C4-2B (cell line): Measurements from ENCODE around the gene CENPE.

Source experiments
- ZFX ChIP-seq: fragments of 450-650 bp; IDR thresholded peaks from 2 replicates; pipeline ENCODE4 v1.6.1; 2017
- TF ChIP-seq, protein P1 (sequence below): fragments of 450-650 bp; conservative IDR thresholded peaks from 2 replicates; pipeline ENCODE4 v1.5.1; 2017; ENCODE audit warnings: mild to moderate bottlenecking

DNA sequence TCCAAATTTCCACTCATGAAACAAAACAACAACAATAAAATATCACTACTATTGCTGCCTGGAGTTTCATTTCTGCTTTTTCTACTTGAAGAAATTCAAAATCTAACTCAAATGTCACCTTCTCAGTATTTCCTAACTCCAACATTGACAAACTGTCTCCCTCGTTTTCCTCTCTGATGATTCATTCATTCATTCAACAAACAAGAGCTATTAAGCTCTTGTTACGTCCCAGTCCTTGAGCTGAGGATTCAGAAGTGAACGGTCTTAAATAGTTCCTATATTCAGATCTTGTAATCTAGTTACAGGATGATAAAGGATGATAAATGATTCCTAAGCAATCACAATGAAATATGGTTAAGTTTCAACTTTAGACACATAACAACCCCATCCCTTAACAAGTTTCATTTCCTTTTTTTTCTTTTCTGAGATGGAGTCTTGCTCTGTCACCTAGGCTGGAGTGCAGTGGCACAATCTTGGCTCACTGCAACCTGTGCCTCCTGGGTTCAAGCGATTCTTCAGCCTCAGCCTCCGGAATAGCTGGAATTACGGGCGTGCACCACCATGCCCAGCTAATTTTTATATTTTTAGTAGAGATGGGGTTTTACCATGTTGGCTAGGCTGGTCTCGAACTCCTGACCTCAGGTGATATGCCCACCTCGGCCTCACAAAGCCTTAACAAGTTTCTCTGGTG is 123.3 kb downstream of the CENPE start:
- TF ChIP-seq, protein P1, sequence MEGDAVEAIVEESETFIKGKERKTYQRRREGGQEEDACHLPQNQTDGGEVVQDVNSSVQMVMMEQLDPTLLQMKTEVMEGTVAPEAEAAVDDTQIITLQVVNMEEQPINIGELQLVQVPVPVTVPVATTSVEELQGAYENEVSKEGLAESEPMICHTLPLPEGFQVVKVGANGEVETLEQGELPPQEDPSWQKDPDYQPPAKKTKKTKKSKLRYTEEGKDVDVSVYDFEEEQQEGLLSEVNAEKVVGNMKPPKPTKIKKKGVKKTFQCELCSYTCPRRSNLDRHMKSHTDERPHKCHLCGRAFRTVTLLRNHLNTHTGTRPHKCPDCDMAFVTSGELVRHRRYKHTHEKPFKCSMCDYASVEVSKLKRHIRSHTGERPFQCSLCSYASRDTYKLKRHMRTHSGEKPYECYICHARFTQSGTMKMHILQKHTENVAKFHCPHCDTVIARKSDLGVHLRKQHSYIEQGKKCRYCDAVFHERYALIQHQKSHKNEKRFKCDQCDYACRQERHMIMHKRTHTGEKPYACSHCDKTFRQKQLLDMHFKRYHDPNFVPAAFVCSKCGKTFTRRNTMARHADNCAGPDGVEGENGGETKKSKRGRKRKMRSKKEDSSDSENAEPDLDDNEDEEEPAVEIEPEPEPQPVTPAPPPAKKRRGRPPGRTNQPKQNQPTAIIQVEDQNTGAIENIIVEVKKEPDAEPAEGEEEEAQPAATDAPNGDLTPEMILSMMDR, result no peak
- TF ChIP-seq ZFX, result no peak
